Measurements from ENCODE around the gene SDK2.

The SDK2 gene

DNA sequence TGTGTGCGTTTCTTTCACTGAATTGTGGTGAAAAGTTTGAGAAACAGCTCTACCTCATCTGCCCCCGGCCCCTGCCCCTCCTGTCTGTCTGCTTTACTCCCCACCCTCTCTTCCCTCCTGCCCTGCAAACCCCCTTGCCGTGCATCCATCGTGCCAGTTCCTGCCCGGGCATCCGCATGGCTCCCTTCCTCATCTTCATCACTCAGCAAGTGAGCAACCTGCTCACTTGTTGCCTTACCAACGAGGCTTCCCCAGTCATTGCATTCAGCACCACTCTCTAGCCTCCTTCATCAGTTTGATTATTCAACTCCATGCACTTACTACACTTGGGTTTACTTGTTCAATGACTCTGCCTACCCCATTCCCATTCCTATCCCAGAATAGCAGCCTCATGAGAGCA, 34.8 kb upstream of the SDK2 start:
- Histone ChIP-seq H3K36me3 (ENCODE audit: control insufficient read depth, insufficient read depth, low read length) (no peaks in the 10 kb centered on the region), H3K27ac (ENCODE audit: low read depth, low read length) (no peak overlapping the region), H3K4me3 (ENCODE audit: low read length) (no peak overlapping the region), H3K4me1 (ENCODE audit: control insufficient read depth, insufficient read depth, low read length) (no peaks in the 10 kb centered on the region), H3K27me3 (ENCODE audit: control insufficient read depth, insufficient read depth, low read length) (no peaks in the 10 kb centered on the region), H3K9ac (ENCODE audit: low read length) (no peak overlapping the region)

DNA sequence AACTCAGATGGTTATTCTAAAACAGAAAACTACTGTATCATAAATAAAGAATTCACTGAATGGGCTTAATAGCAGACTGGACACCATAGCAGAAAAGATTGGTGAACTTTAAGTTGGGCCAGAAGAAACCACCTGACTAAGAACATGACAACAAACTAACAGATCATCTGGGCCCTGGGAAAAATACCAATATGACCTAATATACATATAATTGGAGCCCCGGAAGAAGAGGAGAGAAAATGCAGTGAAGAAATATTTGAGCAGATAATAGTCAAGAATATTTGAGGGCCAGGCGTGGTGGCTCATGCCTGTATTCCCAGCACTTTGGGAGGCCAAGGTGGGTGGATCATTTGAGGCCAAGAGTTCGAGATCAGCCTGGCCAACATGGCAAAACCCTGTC, 25.5 kb upstream of the SDK2 start:
- H3K9ac ChIP-seq (ENCODE audit: low read length) = no peak overlapping the region
- no peaks in the 10 kb centered on the region for H3K27me3 ChIP-seq (ENCODE audit: control insufficient read depth, insufficient read depth, low read length)
- H3K27ac ChIP-seq (ENCODE audit: low read depth, low read length) = no peak overlapping the region
- H3K36me3 ChIP-seq (ENCODE audit: control insufficient read depth, insufficient read depth, low read length) = no peaks in the 10 kb centered on the region
- no peaks in the 10 kb centered on the region for H3K4me1 ChIP-seq (ENCODE audit: control insufficient read depth, insufficient read depth, low read length)
- no peak overlapping the region for H3K4me3 ChIP-seq (ENCODE audit: low read length)

DNA sequence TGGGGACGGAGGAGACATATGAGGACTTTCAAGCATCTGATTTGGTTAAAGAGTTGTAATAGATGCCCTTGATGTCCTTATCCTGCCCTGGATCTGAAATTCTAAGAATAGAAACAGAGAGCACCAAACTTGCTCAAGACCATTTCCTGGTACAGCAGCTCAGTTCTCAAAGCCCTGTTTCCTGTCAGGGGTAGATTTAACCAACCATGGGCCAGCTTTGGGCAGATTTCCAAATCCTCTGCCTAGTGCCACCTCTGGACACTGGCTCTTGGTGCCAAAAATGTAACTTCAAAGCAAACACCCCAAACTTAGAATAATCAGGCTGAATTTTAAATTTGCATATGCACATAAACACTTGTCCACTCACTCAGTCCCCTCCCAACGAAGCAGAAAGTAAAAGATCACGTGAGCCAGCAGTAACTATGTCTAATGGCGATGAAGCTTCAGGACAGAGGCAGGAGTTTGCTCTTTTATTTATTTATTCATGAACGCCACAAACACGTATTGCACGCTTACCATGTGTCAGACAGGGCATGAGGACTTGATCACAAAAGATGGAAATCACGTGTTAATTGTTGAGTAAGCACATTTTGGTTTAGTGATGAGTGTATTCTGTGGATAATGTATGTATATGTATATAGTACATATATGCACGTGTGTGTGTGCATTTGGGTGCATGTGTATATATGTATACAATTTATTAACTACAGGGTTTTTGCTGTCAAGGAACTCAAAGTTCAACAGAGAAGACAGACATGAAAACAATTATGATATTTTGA, 23.1 kb upstream of the SDK2 start:
- no peaks in the 10 kb centered on the region for H3K27me3 ChIP-seq (ENCODE audit: control insufficient read depth, insufficient read depth, low read length)
- no peaks in the 10 kb centered on the region for H3K36me3 ChIP-seq (ENCODE audit: control insufficient read depth, insufficient read depth, low read length)
- no peak overlapping the region for H3K27ac ChIP-seq (ENCODE audit: low read depth, low read length)
- no peaks in the 10 kb centered on the region for H3K4me1 ChIP-seq (ENCODE audit: control insufficient read depth, insufficient read depth, low read length)
- no peak overlapping the region for H3K9ac ChIP-seq (ENCODE audit: low read length)
- H3K4me3 ChIP-seq (ENCODE audit: low read length) = no peak overlapping the region

- Histone ChIP-seq H3K27me3 (ENCODE audit: control insufficient read depth, insufficient read depth, low read length) (no peaks in the 10 kb centered on the region), H3K36me3 (ENCODE audit: control insufficient read depth, insufficient read depth, low read length) (no peaks in the 10 kb centered on the region), H3K4me3 (ENCODE audit: low read length) (no peak overlapping the region), H3K4me1 (ENCODE audit: control insufficient read depth, insufficient read depth, low read length) (no peaks in the 10 kb centered on the region), H3K9ac (ENCODE audit: low read length) (no peak overlapping the region), H3K27ac (ENCODE audit: low read depth, low read length) (no peak overlapping the region)
Measured at GRCh38 chr17:73663614-73664013, 19.4 kb upstream of the SDK2 start.

GRCh38 chr17:73660366-73660765, 16.1 kb upstream of the SDK2 start:
- Histone ChIP-seq H3K36me3 (ENCODE audit: control insufficient read depth, insufficient read depth, low read length) (no peaks in the 10 kb centered on the region), H3K9ac (ENCODE audit: low read length) (no peak overlapping the region), H3K4me3 (ENCODE audit: low read length) (no peak overlapping the region), H3K4me1 (ENCODE audit: control insufficient read depth, insufficient read depth, low read length) (no peaks in the 10 kb centered on the region), H3K27me3 (ENCODE audit: control insufficient read depth, insufficient read depth, low read length) (no peaks in the 10 kb centered on the region), H3K27ac (ENCODE audit: low read depth, low read length) (no peak overlapping the region)

DNA sequence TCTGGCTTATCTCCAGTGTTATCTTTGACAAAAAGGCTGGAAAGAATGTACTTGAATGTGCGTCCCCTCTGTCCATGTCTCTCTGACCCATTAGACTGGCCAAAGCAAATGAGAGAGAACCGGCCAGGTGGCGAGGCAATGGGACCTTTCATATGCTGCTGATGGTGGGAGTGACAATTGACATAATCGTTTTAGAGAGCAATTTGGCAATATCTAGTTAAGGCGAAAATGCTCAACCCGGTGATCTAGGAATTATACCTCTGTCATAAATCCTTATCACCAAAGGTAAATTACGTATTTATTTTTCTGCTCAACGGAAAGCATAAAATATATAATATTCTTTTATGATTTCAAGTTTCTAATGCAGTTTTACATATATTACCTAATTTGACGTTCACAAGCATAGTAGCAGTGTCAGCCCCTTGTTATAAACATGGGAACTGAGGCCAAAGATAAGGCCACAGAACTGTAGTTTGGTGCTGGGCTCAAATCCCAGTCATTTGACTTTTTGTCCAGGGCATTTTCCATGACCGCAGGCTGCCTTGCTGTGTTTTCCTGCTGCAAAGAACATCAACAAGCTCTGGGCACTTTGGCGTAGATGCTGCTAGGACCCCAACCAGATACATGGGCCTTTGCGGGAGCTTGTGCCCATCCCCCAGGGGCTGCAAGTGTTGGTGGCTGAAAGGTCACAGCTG, 14.7 kb upstream of the SDK2 start:
- no peaks in the 10 kb centered on the region for H3K36me3 ChIP-seq (ENCODE audit: control insufficient read depth, insufficient read depth, low read length)
- no peaks in the 10 kb centered on the region for H3K27me3 ChIP-seq (ENCODE audit: control insufficient read depth, insufficient read depth, low read length)
- H3K9ac ChIP-seq (ENCODE audit: low read length) = no peak overlapping the region
- no peaks in the 10 kb centered on the region for H3K4me1 ChIP-seq (ENCODE audit: control insufficient read depth, insufficient read depth, low read length)
- H3K27ac ChIP-seq (ENCODE audit: low read depth, low read length) = no peak overlapping the region
- no peak overlapping the region for H3K4me3 ChIP-seq (ENCODE audit: low read length)

DNA sequence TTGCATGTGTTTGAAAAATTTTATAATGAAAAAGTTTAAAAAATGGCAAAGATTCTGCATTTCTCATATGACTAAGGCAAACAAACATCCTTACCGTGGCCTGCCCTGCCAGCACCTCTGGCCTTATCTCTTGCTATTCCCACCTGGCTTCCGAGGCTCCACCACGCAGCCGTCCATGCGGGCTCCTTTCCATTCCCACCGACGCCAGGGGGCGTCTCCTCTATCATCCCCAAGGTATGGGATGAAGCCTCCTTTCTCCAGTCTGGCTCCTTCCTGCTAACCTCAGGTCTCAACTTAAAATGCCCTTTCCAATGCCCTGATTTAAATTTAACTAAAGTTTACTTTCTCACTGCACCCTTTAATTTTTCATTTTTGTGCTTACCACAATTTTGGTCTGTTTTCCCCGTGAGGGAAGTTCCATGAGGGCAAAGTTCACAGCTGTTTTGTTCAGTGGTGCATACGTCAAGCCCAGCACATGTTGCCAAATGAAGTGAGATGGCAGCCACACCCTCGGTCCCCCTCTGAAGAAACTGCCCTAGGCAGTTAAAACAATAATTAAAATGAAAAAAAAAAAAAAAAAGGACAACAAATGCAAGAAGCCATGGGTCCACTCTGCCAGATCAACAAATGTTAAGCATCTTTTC, 13.3 kb upstream of the SDK2 start:
- no peaks in the 10 kb centered on the region for H3K4me1 ChIP-seq (ENCODE audit: control insufficient read depth, insufficient read depth, low read length)
- no peak overlapping the region for H3K27ac ChIP-seq (ENCODE audit: low read depth, low read length)
- no peaks in the 10 kb centered on the region for H3K36me3 ChIP-seq (ENCODE audit: control insufficient read depth, insufficient read depth, low read length)
- H3K27me3 ChIP-seq (ENCODE audit: control insufficient read depth, insufficient read depth, low read length) = no peaks in the 10 kb centered on the region
- no peak overlapping the region for H3K4me3 ChIP-seq (ENCODE audit: low read length)
- H3K9ac ChIP-seq (ENCODE audit: low read length) = no peak overlapping the region

GRCh38 chr17:73654241-73654640, 10.0 kb upstream of the SDK2 start:
- H3K4me1 ChIP-seq (ENCODE audit: control insufficient read depth, insufficient read depth, low read length) = no peaks in the 10 kb centered on the region
- no peak overlapping the region for H3K9ac ChIP-seq (ENCODE audit: low read length)
- H3K27me3 ChIP-seq (ENCODE audit: control insufficient read depth, insufficient read depth, low read length) = no peaks in the 10 kb centered on the region
- no peak overlapping the region for H3K27ac ChIP-seq (ENCODE audit: low read depth, low read length)
- H3K4me3 ChIP-seq (ENCODE audit: low read length) = no peak overlapping the region
- no peaks in the 10 kb centered on the region for H3K36me3 ChIP-seq (ENCODE audit: control insufficient read depth, insufficient read depth, low read length)

- no peaks in the 10 kb centered on the region for H3K27me3 ChIP-seq (ENCODE audit: control insufficient read depth, insufficient read depth, low read length)
- no peaks in the 10 kb centered on the region for H3K36me3 ChIP-seq (ENCODE audit: control insufficient read depth, insufficient read depth, low read length)
- H3K9ac ChIP-seq (ENCODE audit: low read length) = no peak overlapping the region
- H3K4me1 ChIP-seq (ENCODE audit: control insufficient read depth, insufficient read depth, low read length) = no peaks in the 10 kb centered on the region
- no peak overlapping the region for H3K27ac ChIP-seq (ENCODE audit: low read depth, low read length)
- H3K4me3 ChIP-seq (ENCODE audit: low read length) = no peak overlapping the region
Measured at GRCh38 chr17:73653810-73654209, 9.6 kb upstream of the SDK2 start.

DNA sequence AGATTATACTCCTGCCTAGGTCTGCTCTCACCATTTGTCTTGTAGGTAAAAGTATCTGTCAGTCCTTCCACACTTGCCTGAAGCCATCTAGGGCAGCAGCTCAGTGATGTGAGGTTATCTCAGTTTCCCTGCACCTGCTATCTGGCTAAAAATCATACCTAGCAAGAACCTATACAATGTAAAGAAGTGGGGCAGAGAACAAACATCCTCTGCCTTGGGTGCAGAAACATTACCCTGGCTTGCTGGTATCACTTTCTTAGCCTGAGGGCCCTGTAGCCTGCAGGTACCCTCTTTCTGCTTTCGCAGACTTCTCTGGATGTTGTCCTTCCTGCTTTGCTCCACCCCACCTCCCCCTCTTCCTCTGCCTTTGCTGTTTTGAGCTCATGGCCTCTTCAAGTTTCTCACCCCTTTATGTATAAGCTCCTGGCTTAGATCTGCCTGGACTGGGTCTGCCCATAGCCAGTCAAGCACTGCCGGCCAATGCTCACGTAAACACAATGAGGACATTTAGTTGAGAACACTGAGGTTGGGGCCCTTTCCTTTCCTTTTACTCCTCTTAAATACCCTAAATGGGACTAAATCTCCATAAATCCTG, 8.7 kb upstream of the SDK2 start:
- Histone ChIP-seq H3K36me3 (ENCODE audit: control insufficient read depth, insufficient read depth, low read length) (no peaks in the 10 kb centered on the region), H3K4me1 (ENCODE audit: control insufficient read depth, insufficient read depth, low read length) (no peaks in the 10 kb centered on the region), H3K27me3 (ENCODE audit: control insufficient read depth, insufficient read depth, low read length) (no peaks in the 10 kb centered on the region), H3K9ac (ENCODE audit: low read length) (no peak overlapping the region), H3K27ac (ENCODE audit: low read depth, low read length) (no peak overlapping the region), H3K4me3 (ENCODE audit: low read length) (no peak overlapping the region)

DNA sequence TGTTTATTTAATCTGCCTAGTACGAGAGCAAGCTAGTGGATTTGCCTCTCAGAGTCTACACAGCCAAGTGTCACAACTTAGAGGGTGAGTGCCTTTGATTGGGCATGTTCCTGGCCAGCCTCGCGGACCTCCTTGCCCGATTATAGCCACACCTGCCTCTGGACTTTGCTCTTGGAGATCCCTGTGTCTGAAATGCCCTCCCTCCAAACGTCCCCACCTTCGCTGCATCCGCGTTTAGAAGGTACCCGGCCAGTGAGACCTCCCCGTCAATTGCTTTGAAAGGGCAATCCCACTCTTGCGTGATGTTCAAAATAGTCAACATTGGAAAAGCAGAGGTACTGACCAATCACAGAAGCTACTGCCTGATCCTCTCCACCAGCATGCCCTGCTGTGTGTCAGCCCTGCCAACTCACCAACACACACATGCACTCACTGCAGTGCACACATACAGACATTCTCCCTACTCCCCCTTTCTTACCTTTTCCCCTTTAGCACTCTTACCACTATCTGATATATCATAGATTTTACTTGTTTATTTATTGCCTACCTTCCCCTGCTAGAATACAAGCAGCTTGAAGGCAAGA, 6.5 kb upstream of the SDK2 start:
- H3K4me1 ChIP-seq (ENCODE audit: control insufficient read depth, insufficient read depth, low read length) = no peaks in the 10 kb centered on the region
- H3K4me3 ChIP-seq (ENCODE audit: low read length) = no peak overlapping the region
- H3K36me3 ChIP-seq (ENCODE audit: control insufficient read depth, insufficient read depth, low read length) = no peaks in the 10 kb centered on the region
- H3K27ac ChIP-seq (ENCODE audit: low read depth, low read length) = no peak overlapping the region
- no peak overlapping the region for H3K9ac ChIP-seq (ENCODE audit: low read length)
- peaks cover 3% of the 10 kb centered on the region for H3K27me3 ChIP-seq (ENCODE audit: control insufficient read depth, insufficient read depth, low read length)

- Histone ChIP-seq H3K4me1 (ENCODE audit: control insufficient read depth, insufficient read depth, low read length) (no peaks in the 10 kb centered on the region), H3K27ac (ENCODE audit: low read depth, low read length) (no peak overlapping the region), H3K36me3 (ENCODE audit: control insufficient read depth, insufficient read depth, low read length) (no peaks in the 10 kb centered on the region), H3K9ac (ENCODE audit: low read length) (no peak overlapping the region), H3K27me3 (ENCODE audit: control insufficient read depth, insufficient read depth, low read length) (peaks cover 3% of the 10 kb centered on the region), H3K4me3 (ENCODE audit: low read length) (no peak overlapping the region)
Measured at GRCh38 chr17:73650140-73650539, 5.9 kb upstream of the SDK2 start.

Measured in rectal smooth muscle tissue (tissue), 1 donor.